GM21360 (cell line): ENCODE results near the gene SPTSSB.

Source experiments
- ATAC-seq: cut with Tn5 transposase; IDR thresholded peaks from one replicate; pipeline ENCODE4 v1.9.1; 2021; ENCODE audit warnings: mild to moderate bottlenecking, moderate library complexity; ENCODE audit not compliant: unreplicated experiment

SPTSSB gene

GRCh38 chr3:161371441-161372320 lies at the start of gene SPTSSB:
TSS of gene SPTSSB (minus strand) at chr3:161371517. CDS start at chr3:161346323, 25,194 bp downstream.
- ATAC-seq = peak; percentile 53

- ATAC-seq = no peak
Measured at GRCh38 chr3:161420746-161421145, 49.4 kb upstream of the SPTSSB start.

- ATAC-seq = no peak
Measured at GRCh38 chr3:161419555-161420333, 48.4 kb upstream of the SPTSSB start.

- ATAC-seq = no peak
Measured at GRCh38 chr3:161415506-161416231, 44.4 kb upstream of the SPTSSB start.

GRCh38 chr3:161414907-161415306 lies 43.6 kb upstream of the SPTSSB start:
- ATAC-seq = no peak

GRCh38 chr3:161413855-161414210 lies 42.5 kb upstream of the SPTSSB start:
- ATAC-seq = no peak

GRCh38 chr3:161413127-161413854 lies 42.0 kb upstream of the SPTSSB start:
- ATAC-seq = no peak

- ATAC-seq = no peak
Measured at GRCh38 chr3:161412123-161412522, 40.8 kb upstream of the SPTSSB start.

GRCh38 chr3:161409858-161410257 lies 38.5 kb upstream of the SPTSSB start:
- no peak for ATAC-seq

- ATAC-seq = peak; percentile 57
Measured at GRCh38 chr3:161409069-161409468, 37.8 kb upstream of the SPTSSB start.

GRCh38 chr3:161406594-161407555 lies 35.6 kb upstream of the SPTSSB start:
- no peak for ATAC-seq

GRCh38 chr3:161405836-161406235 lies 34.5 kb upstream of the SPTSSB start:
- no peak for ATAC-seq

- ATAC-seq = no peak
Measured at GRCh38 chr3:161405087-161405486, 33.8 kb upstream of the SPTSSB start.

- no peak for ATAC-seq
Measured at GRCh38 chr3:161403251-161403650, 31.9 kb upstream of the SPTSSB start.

- no peak for ATAC-seq
Measured at GRCh38 chr3:161401389-161401788, 30.1 kb upstream of the SPTSSB start.

- no peak for ATAC-seq
Measured at GRCh38 chr3:161400650-161401049, 29.3 kb upstream of the SPTSSB start.

GRCh38 chr3:161395115-161396012 lies 24.0 kb upstream of the SPTSSB start:
- ATAC-seq = no peak

- no peak for ATAC-seq
Measured at GRCh38 chr3:161393803-161394202, 22.5 kb upstream of the SPTSSB start.

- no peak for ATAC-seq
Measured at GRCh38 chr3:161393310-161393709, 22.0 kb upstream of the SPTSSB start.
